DOHH2 (cell line): Measurements from ENCODE around the gene ITPR3.

ENCODE experiments used
- H3F3A ChIP-seq: fragments of 200-600 bp; sonication (generic), shearing (Covaris generic); 2 replicates; pipeline ENCODE4 v1.6.0; 2016; ENCODE audit warnings: antibody characterized with exemption, mild to moderate bottlenecking; ENCODE audit not compliant: control insufficient read depth, insufficient read depth
- H3K27ac ChIP-seq: fragments of 200-600 bp; sonication (generic); 2 replicates; pipeline ENCODE4 v1.5.1; 2014; ENCODE audit warnings: low read depth, mild to moderate bottlenecking, low read length, moderate library complexity
- H3K27me3 ChIP-seq: fragments of 200-600 bp; sonication (generic); 2 replicates; pipeline ENCODE4 v1.6.1; 2014; ENCODE audit warnings: mild to moderate bottlenecking, low read length, mixed read lengths; ENCODE audit not compliant: control insufficient read depth
- H3K36me3 ChIP-seq: fragments of 200-600 bp; sonication (generic); 2 replicates; pipeline ENCODE4 v1.6.1; 2014; ENCODE audit warnings: mild to moderate bottlenecking, low read length, moderate library complexity, mixed read lengths; ENCODE audit not compliant: control insufficient read depth
- H3K4me1 ChIP-seq: fragments of 200-600 bp; sonication (generic); 2 replicates; pipeline ENCODE4 v1.6.1; 2014; ENCODE audit warnings: mild to moderate bottlenecking, low read length, mixed read lengths; ENCODE audit not compliant: control insufficient read depth
- H3K4me2 ChIP-seq: fragments of 200-600 bp; sonication (generic); 2 replicates; pipeline ENCODE4 v1.6.0; 2014; ENCODE audit warnings: mild to moderate bottlenecking, low read length, moderate library complexity
- H3K4me3 ChIP-seq: fragments of 200-600 bp; sonication (generic); 2 replicates; pipeline ENCODE4 v1.5.1; 2014; ENCODE audit warnings: mild to moderate bottlenecking, low read length, mixed read lengths
- H3K79me2 ChIP-seq: fragments of 200-600 bp; sonication (generic); 2 replicates; pipeline ENCODE4 v1.6.1; 2014; ENCODE audit warnings: mild to moderate bottlenecking, low read length, mixed read lengths; ENCODE audit not compliant: control insufficient read depth
- H3K9me2 ChIP-seq: fragments of 200-600 bp; sonication (generic); replicated peaks from 2 replicates; pipeline ENCODE4 v1.6.1; 2014; ENCODE audit warnings: mild to moderate bottlenecking, low read length, mixed read lengths; ENCODE audit not compliant: control insufficient read depth
- H3K9me3 ChIP-seq: fragments of 200-600 bp; sonication (generic); 2 replicates; pipeline ENCODE4 v1.6.1; 2014; ENCODE audit warnings: antibody characterized with exemption, low read length, mixed read lengths; ENCODE audit not compliant: control insufficient read depth, insufficient read depth
- H4K20me1 ChIP-seq: fragments of 200-600 bp; sonication (generic); 2 replicates; pipeline ENCODE4 v1.6.0; 2014; ENCODE audit warnings: low read depth, mild to moderate bottlenecking, antibody characterized with exemption, low read length, moderate library complexity; ENCODE audit not compliant: control insufficient read depth, insufficient read depth
- CTCF ChIP-seq: fragments of 200-600 bp; sonication (generic); IDR thresholded peaks from one replicate; pipeline ENCODE4 v1.5.1; 2014; ENCODE audit warnings: antibody characterized with exemption, mild to moderate bottlenecking, low read depth, low read length; ENCODE audit not compliant: poor library complexity, severe bottlenecking
- EZH2phosphoT487 ChIP-seq: fragments of 200-600 bp; sonication (generic); IDR thresholded peaks from 2 replicates; pipeline ENCODE4 v1.6.1; 2017; ENCODE audit warnings: borderline replicate concordance, mild to moderate bottlenecking, antibody characterized with exemption, low read length, moderate library complexity, mixed read lengths

Gene ITPR3

GRCh38 chr6:33690766-33691165 is 69.6 kb downstream of the ITPR3 start:
- no peaks in the 10 kb centered on the region for H3K79me2 ChIP-seq
- H3K9me3 ChIP-seq, result no peaks in the 10 kb centered on the region
- no peaks in the 10 kb centered on the region for H3K9me2 ChIP-seq
- H4K20me1 ChIP-seq, result no peaks in the 10 kb centered on the region
- H3K27me3 ChIP-seq, result no peaks in the 10 kb centered on the region
- no peak overlapping the region for H3K4me3 ChIP-seq
- TF ChIP-seq EZH2phosphoT487 (no peak), CTCF (no peak)
- H3F3A ChIP-seq, result peaks cover 2% of the 10 kb centered on the region; the same call in 1 of the 2 replicates
- H3K4me2 ChIP-seq, result no peak overlapping the region
- H3K4me1 ChIP-seq, result peaks cover 44% of the 10 kb centered on the region
- H3K27ac ChIP-seq, result no peak overlapping the region
- peaks cover 98% of the 10 kb centered on the region for H3K36me3 ChIP-seq

GRCh38 chr6:33691456-33692077 is 70.4 kb downstream of the ITPR3 start:
- Histone ChIP-seq H3K4me2 (no peak overlapping the region), H4K20me1 (0 out of 2 replicates have a peak, but pooled peaks cover 5% of the 10 kb centered on the region), H3K27me3 (no peaks in the 10 kb centered on the region), H3K9me3 (no peaks in the 10 kb centered on the region), H3K4me1 (peaks cover 52% of the 10 kb centered on the region), H3K9me2 (no peaks in the 10 kb centered on the region), H3K36me3 (peaks cover 98% of the 10 kb centered on the region), H3K79me2 (no peaks in the 10 kb centered on the region; the same call in 1 of the 2 replicates), H3K4me3 (no peak overlapping the region), H3F3A (peaks cover 3% of the 10 kb centered on the region; the same call in 1 of the 2 replicates), H3K27ac (no peak overlapping the region)
- TF ChIP-seq CTCF, result no peak
- no peak for TF ChIP-seq EZH2phosphoT487

GRCh38 chr6:33692078-33692759 is 71.1 kb downstream of the ITPR3 start:
- H3K4me2 ChIP-seq, result peak overlapping the region; percentile 15; the same call in 1 of the 2 replicates
- H3K9me2 ChIP-seq, result no peaks in the 10 kb centered on the region
- TF ChIP-seq EZH2phosphoT487, result no peak
- no peak for TF ChIP-seq CTCF
- H3K9me3 ChIP-seq, result no peaks in the 10 kb centered on the region
- peaks cover 59% of the 10 kb centered on the region for H3K4me1 ChIP-seq
- H3K79me2 ChIP-seq, result peaks cover 3% of the 10 kb centered on the region; the same call in 1 of the 2 replicates
- no peak overlapping the region for H3K4me3 ChIP-seq
- H4K20me1 ChIP-seq, result 0 out of 2 replicates have a peak, but pooled peaks cover 5% of the 10 kb centered on the region
- H3K27me3 ChIP-seq, result no peaks in the 10 kb centered on the region
- H3K27ac ChIP-seq, result no peak overlapping the region
- peaks cover 98% of the 10 kb centered on the region for H3K36me3 ChIP-seq
- H3F3A ChIP-seq, result peaks cover 7% of the 10 kb centered on the region; the same call in 1 of the 2 replicates
